ENCODE data around the gene PCDH17. TPM values are rescaled to one million over a fixed set of nuclear protein-coding genes. Genes with fewer than 3 reads are reported as not detected.

The PCDH17 gene
- total and polyA plus RNA-seq, 2 experiments from 2014 or later: not detected

GRCh38 chr13:57630661-57631595 lies 616 bp upstream of the PCDH17 start:
- no peaks in the 10 kb centered on the region for H3K4me1 ChIP-seq (ENCODE audit: insufficient read depth)
- no peaks in the 10 kb centered on the region for H3K36me3 ChIP-seq (ENCODE audit: low read depth)
- peak overlapping the region; percentile 72 for H3K4me3 ChIP-seq
- TF ChIP-seq EZH2 (IDR thresholded peaks at IDR 0.05; ENCODE audit: insufficient read depth, poor library complexity, severe bottlenecking): peak; percentile 39
- no peak for TF ChIP-seq EZH2phosphoT487 (IDR thresholded peaks at IDR 0.05; ENCODE audit: insufficient read depth, low read depth)
- H2AFZ ChIP-seq: peak overlapping the region; percentile 76
- no peak overlapping the region for H3K9ac ChIP-seq
- peak overlapping the region; percentile 72 for H3K4me2 ChIP-seq (ENCODE audit: unreplicated experiment)
- H3F3A ChIP-seq (ENCODE audit: insufficient read depth): no peaks in the 10 kb centered on the region
- no peaks in the 10 kb centered on the region for H4K20me1 ChIP-seq (ENCODE audit: insufficient read depth)
- in situ Hi-C loops (cut with MboI): no loop called here
- no peaks in the 10 kb centered on the region for H3K9me2 ChIP-seq (ENCODE audit: insufficient read depth)
- H3K27ac ChIP-seq: no peak overlapping the region
- 1 to 4% methylated on average over 27 to 32 of the region's 32 CpGs for WGBS, 2 experiments (ENCODE audit: low coverage in 1 of 2, low lambda C conversion rate in 2 of 2, missing lambda C conversion rate in 2 of 2)
- peaks cover 74% of the 10 kb centered on the region for H3K27me3 ChIP-seq (replicated peaks; ENCODE audit: insufficient read depth)
- H3K79me2 ChIP-seq (ENCODE audit: insufficient read depth): no peaks in the 10 kb centered on the region
- no peaks in the 10 kb centered on the region for H3K9me3 ChIP-seq (ENCODE audit: low read depth)
- peak; percentile 23 for DNase-seq

GRCh38 chr13:57632276-57633140 lies 964 bp downstream of the PCDH17 start:
- peaks cover 74% of the 10 kb centered on the region for H3K27me3 ChIP-seq (replicated peaks; ENCODE audit: insufficient read depth)
- H3K9me3 ChIP-seq (ENCODE audit: low read depth): no peaks in the 10 kb centered on the region
- 6% methylated on average over 66 to 69 of the region's 70 CpGs for WGBS, 2 experiments (ENCODE audit: low coverage in 1 of 2, low lambda C conversion rate in 2 of 2, missing lambda C conversion rate in 2 of 2)
- no peaks in the 10 kb centered on the region for H3K9me2 ChIP-seq (ENCODE audit: insufficient read depth)
- peak overlapping the region; percentile 76 for H2AFZ ChIP-seq
- H3K4me2 ChIP-seq (ENCODE audit: unreplicated experiment): peak overlapping the region; percentile 72
- in situ Hi-C loops (cut with MboI): no loop called here
- H4K20me1 ChIP-seq (ENCODE audit: insufficient read depth): no peaks in the 10 kb centered on the region
- H3K4me3 ChIP-seq: peak overlapping the region; percentile 72
- no peak overlapping the region for H3K9ac ChIP-seq
- H3F3A ChIP-seq (ENCODE audit: insufficient read depth): no peaks in the 10 kb centered on the region
- H3K79me2 ChIP-seq (ENCODE audit: insufficient read depth): no peaks in the 10 kb centered on the region
- no peak for DNase-seq
- TF ChIP-seq EZH2phosphoT487 (IDR thresholded peaks at IDR 0.05; ENCODE audit: insufficient read depth, low read depth) (no peak), EZH2 (IDR thresholded peaks at IDR 0.05; ENCODE audit: insufficient read depth, poor library complexity, severe bottlenecking) (peak; percentile 31)
- no peaks in the 10 kb centered on the region for H3K36me3 ChIP-seq (ENCODE audit: low read depth)
- no peak overlapping the region for H3K27ac ChIP-seq
- H3K4me1 ChIP-seq (ENCODE audit: insufficient read depth): no peaks in the 10 kb centered on the region

- H3K4me2 ChIP-seq (ENCODE audit: unreplicated experiment): no peak overlapping the region
- in situ Hi-C loops (cut with MboI): no loop called here
- H3K27ac ChIP-seq: no peak overlapping the region
- H3K4me3 ChIP-seq: no peak overlapping the region
- H4K20me1 ChIP-seq (ENCODE audit: insufficient read depth): no peaks in the 10 kb centered on the region
- 12% methylated on average over 71 to 72 of the region's 77 CpGs for WGBS, 2 experiments (ENCODE audit: low coverage in 1 of 2, low lambda C conversion rate in 2 of 2, missing lambda C conversion rate in 2 of 2)
- no peaks in the 10 kb centered on the region for H3F3A ChIP-seq (ENCODE audit: insufficient read depth)
- no peaks in the 10 kb centered on the region for H3K36me3 ChIP-seq (ENCODE audit: low read depth)
- DNase-seq: peak; percentile 2
- no peaks in the 10 kb centered on the region for H3K4me1 ChIP-seq (ENCODE audit: insufficient read depth)
- no peak overlapping the region for H2AFZ ChIP-seq
- H3K27me3 ChIP-seq (replicated peaks; ENCODE audit: insufficient read depth): peaks cover 72% of the 10 kb centered on the region
- TF ChIP-seq EZH2 (IDR thresholded peaks at IDR 0.05; ENCODE audit: insufficient read depth, poor library complexity, severe bottlenecking) (no peak), EZH2phosphoT487 (IDR thresholded peaks at IDR 0.05; ENCODE audit: insufficient read depth, low read depth) (no peak)
- H3K9me2 ChIP-seq (ENCODE audit: insufficient read depth): no peaks in the 10 kb centered on the region
- H3K9me3 ChIP-seq (ENCODE audit: low read depth): no peaks in the 10 kb centered on the region
- no peak overlapping the region for H3K9ac ChIP-seq
- no peaks in the 10 kb centered on the region for H3K79me2 ChIP-seq (ENCODE audit: insufficient read depth)
Measured at GRCh38 chr13:57633141-57633949, 1.8 kb downstream of the PCDH17 start.

Measured in GM23248 (cell line).